Measurements from ENCODE around the gene JARID2. TPM values are rescaled to one million over a fixed set of nuclear protein-coding genes. Genes with fewer than 3 reads are reported as not detected.

JARID2 gene
- polyA plus RNA-seq, 1 of the 3 experiments (the other 2 are of a cell fraction), result 3.4 TPM

DNA sequence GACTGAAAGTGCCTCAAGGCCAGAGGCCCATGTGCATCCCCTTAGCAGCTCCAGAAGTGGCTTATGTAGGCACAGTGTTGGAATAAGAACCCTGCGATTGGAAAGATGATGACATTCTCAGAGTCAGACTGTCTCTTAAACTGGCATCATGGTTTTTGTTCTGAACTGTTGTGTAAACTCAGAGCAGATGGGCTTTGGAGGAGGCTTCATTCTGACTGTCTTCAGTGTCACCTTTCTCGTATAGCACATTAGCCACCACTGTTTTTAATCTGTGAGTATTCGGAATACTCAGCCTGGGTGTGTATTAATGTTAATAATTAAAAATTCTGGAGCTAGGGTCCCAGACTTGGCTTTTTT, 140.9 kb downstream of the JARID2 start:
- TF ChIP-seq RCOR1 (IDR thresholded peaks at IDR 0.05; ENCODE audit: low read length) (no peak), TEAD4 (IDR thresholded peaks at IDR 0.05; ENCODE audit: borderline replicate concordance, insufficient read depth) (no peak), SIN3A (IDR thresholded peaks at IDR 0.05; ENCODE audit: borderline replicate concordance, low read depth, low read length) (no peak), NFIC (IDR thresholded peaks at IDR 0.05; ENCODE audit: borderline replicate concordance) (no peak), MEF2A (IDR thresholded peaks at IDR 0.05; ENCODE audit: borderline replicate concordance, low read depth) (no peak), FOSL2 (IDR thresholded peaks at IDR 0.05; ENCODE audit: borderline replicate concordance, low read depth) (no peak), RXRA (IDR thresholded peaks at IDR 0.05; ENCODE audit: borderline replicate concordance, low read depth) (no peak)
- TF ChIP-seq, protein P1, sequence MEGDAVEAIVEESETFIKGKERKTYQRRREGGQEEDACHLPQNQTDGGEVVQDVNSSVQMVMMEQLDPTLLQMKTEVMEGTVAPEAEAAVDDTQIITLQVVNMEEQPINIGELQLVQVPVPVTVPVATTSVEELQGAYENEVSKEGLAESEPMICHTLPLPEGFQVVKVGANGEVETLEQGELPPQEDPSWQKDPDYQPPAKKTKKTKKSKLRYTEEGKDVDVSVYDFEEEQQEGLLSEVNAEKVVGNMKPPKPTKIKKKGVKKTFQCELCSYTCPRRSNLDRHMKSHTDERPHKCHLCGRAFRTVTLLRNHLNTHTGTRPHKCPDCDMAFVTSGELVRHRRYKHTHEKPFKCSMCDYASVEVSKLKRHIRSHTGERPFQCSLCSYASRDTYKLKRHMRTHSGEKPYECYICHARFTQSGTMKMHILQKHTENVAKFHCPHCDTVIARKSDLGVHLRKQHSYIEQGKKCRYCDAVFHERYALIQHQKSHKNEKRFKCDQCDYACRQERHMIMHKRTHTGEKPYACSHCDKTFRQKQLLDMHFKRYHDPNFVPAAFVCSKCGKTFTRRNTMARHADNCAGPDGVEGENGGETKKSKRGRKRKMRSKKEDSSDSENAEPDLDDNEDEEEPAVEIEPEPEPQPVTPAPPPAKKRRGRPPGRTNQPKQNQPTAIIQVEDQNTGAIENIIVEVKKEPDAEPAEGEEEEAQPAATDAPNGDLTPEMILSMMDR (IDR thresholded peaks at IDR 0.05), result no peak
- TF ChIP-seq, protein P2, sequence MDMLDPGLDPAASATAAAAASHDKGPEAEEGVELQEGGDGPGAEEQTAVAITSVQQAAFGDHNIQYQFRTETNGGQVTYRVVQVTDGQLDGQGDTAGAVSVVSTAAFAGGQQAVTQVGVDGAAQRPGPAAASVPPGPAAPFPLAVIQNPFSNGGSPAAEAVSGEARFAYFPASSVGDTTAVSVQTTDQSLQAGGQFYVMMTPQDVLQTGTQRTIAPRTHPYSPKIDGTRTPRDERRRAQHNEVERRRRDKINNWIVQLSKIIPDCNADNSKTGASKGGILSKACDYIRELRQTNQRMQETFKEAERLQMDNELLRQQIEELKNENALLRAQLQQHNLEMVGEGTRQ (IDR thresholded peaks at IDR 0.05; ENCODE audit: borderline replicate concordance, low read depth, low read length), result no peak
- no peak overlapping the region for H3K4me3 ChIP-seq (ENCODE audit: low read depth in 2 of 2, low read length in 1 of 2)
- DNase-seq, result no peak
- H3K9ac ChIP-seq, result no peak overlapping the region
- CTCF ChIA-PET, result interaction anchor here (1.3 kb wide), 1 partner anchor 58 kb away, joined by 3 read pairs; no protein-coding TSS in a partner anchor
- no peak overlapping the region for H3K27ac ChIP-seq (ENCODE audit: low read depth in 2 of 2, low read length in 1 of 2)
- no peaks in the 10 kb centered on the region for H3F3A ChIP-seq (replicated peaks; ENCODE audit: insufficient read depth)
- no peak overlapping the region for H3K4me2 ChIP-seq
- no peaks in the 10 kb centered on the region for H3K36me3 ChIP-seq (replicated peaks in 1 of 2; ENCODE audit: control insufficient read depth in 1 of 2, insufficient read depth in 2 of 2, low read length in 1 of 2)
- H3K9me2 ChIP-seq, result no peaks in the 10 kb centered on the region
- 0 out of 2 replicates have a peak, but pooled peaks cover 4% of the 10 kb centered on the region for H4K20me1 ChIP-seq (ENCODE audit: insufficient read depth)
- H3K27me3 ChIP-seq (ENCODE audit: insufficient read depth), result no peaks in the 10 kb centered on the region
- H3K9me3 ChIP-seq, result no peaks in the 10 kb centered on the region
- POLR2A ChIA-PET, result no interaction called here
- H3K4me1 ChIP-seq (ENCODE audit: control insufficient read depth in 1 of 2, insufficient read depth in 2 of 2, low read depth in 1 of 2, low read length in 1 of 2), result peaks cover 18 to 21% of the 10 kb centered on the region in 2 experiments; a peak in 2 of 4 replicates
- no peak overlapping the region for H2AFZ ChIP-seq (ENCODE audit: low read depth)
- WGBS (ENCODE audit: low lambda C conversion rate), result 95% methylated on average over 3 of the region's 3 CpGs
- H3K79me2 ChIP-seq (ENCODE audit: insufficient read depth), result 0 out of 2 replicates have a peak, but pooled peaks cover 3% of the 10 kb centered on the region

DNA sequence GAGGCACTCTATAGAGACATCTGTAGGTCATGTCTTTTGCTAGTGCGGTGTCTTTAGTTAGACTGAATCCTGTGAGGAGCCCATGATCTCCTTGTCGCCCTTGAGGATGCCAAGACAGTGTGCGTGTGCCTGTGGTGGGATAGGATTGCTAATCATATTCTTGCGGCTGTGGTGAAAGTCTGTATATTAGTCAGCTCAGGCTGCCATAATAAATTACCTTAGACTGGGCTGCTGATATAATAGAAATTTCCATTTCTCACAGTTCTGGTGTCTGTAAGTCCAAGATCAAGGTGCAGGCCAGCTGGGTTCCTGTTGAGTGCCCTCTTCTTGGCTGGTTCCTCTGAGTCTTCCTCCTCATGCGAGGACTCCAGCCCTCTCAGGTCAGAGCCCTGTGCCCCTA, 141.2 kb downstream of the JARID2 start:
- no peak overlapping the region for H3K4me2 ChIP-seq
- no peaks in the 10 kb centered on the region for H3K36me3 ChIP-seq (replicated peaks in 1 of 2; ENCODE audit: control insufficient read depth in 1 of 2, insufficient read depth in 2 of 2, low read length in 1 of 2)
- no peaks in the 10 kb centered on the region for H3K9me2 ChIP-seq
- H3K4me3 ChIP-seq (ENCODE audit: low read depth in 2 of 2, low read length in 1 of 2), result no peak overlapping the region
- TF ChIP-seq RAD21 (IDR thresholded peaks at IDR 0.05; ENCODE audit: low read length) (no peak), RXRA (IDR thresholded peaks at IDR 0.05; ENCODE audit: borderline replicate concordance, low read depth) (no peak), RFX5 (IDR thresholded peaks at IDR 0.05; ENCODE audit: low read length) (no peak), TCF12 (IDR thresholded peaks at IDR 0.05) (no peak), JUND (IDR thresholded peaks at IDR 0.05) (no peak), FOXM1 (IDR thresholded peaks at IDR 0.05; ENCODE audit: low read depth) (no peak), EP300 (IDR thresholded peaks at IDR 0.05; ENCODE audit: borderline replicate concordance in 1 of 2, low read depth in 1 of 2, low read length in 1 of 2) (no peak), EZH2phosphoT487 (IDR thresholded peaks at IDR 0.05; ENCODE audit: borderline replicate concordance, low read depth) (no peak), ELF1 (IDR thresholded peaks at IDR 0.05) (no peak), SIN3A (IDR thresholded peaks at IDR 0.05; ENCODE audit: borderline replicate concordance, low read depth, low read length) (no peak)
- TF ChIP-seq, protein P2 (IDR thresholded peaks at IDR 0.05; ENCODE audit: borderline replicate concordance, low read depth, low read length), result no peak
- TF ChIP-seq, protein P3, sequence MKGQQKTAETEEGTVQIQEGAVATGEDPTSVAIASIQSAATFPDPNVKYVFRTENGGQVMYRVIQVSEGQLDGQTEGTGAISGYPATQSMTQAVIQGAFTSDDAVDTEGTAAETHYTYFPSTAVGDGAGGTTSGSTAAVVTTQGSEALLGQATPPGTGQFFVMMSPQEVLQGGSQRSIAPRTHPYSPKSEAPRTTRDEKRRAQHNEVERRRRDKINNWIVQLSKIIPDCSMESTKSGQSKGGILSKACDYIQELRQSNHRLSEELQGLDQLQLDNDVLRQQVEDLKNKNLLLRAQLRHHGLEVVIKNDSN (IDR thresholded peaks at IDR 0.05; ENCODE audit: borderline replicate concordance, low read depth), result no peak
- TF ChIP-seq, protein P4, sequence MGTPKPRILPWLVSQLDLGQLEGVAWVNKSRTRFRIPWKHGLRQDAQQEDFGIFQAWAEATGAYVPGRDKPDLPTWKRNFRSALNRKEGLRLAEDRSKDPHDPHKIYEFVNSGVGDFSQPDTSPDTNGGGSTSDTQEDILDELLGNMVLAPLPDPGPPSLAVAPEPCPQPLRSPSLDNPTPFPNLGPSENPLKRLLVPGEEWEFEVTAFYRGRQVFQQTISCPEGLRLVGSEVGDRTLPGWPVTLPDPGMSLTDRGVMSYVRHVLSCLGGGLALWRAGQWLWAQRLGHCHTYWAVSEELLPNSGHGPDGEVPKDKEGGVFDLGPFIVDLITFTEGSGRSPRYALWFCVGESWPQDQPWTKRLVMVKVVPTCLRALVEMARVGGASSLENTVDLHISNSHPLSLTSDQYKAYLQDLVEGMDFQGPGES (IDR thresholded peaks at IDR 0.05; ENCODE audit: low read depth, low read length), result no peak
- TF ChIP-seq, protein P5, sequence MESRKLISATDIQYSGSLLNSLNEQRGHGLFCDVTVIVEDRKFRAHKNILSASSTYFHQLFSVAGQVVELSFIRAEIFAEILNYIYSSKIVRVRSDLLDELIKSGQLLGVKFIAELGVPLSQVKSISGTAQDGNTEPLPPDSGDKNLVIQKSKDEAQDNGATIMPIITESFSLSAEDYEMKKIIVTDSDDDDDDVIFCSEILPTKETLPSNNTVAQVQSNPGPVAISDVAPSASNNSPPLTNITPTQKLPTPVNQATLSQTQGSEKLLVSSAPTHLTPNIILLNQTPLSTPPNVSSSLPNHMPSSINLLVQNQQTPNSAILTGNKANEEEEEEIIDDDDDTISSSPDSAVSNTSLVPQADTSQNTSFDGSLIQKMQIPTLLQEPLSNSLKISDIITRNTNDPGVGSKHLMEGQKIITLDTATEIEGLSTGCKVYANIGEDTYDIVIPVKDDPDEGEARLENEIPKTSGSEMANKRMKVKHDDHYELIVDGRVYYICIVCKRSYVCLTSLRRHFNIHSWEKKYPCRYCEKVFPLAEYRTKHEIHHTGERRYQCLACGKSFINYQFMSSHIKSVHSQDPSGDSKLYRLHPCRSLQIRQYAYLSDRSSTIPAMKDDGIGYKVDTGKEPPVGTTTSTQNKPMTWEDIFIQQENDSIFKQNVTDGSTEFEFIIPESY (IDR thresholded peaks at IDR 0.05; ENCODE audit: borderline replicate concordance, low read depth), result no peak
- H3K79me2 ChIP-seq (ENCODE audit: insufficient read depth), result peaks cover 3% of the 10 kb centered on the region; the same call in 1 of the 2 replicates
- H4K20me1 ChIP-seq (ENCODE audit: insufficient read depth), result 0 out of 2 replicates have a peak, but pooled peaks cover 4% of the 10 kb centered on the region
- H3K27ac ChIP-seq (ENCODE audit: low read depth in 2 of 2, low read length in 1 of 2), result no peak overlapping the region
- WGBS (ENCODE audit: low lambda C conversion rate), result 91% methylated on average over 5 of the region's 5 CpGs
- no peak for DNase-seq
- no peaks in the 10 kb centered on the region for H3K27me3 ChIP-seq (ENCODE audit: insufficient read depth)
- H3K4me1 ChIP-seq (ENCODE audit: control insufficient read depth in 1 of 2, insufficient read depth in 2 of 2, low read depth in 1 of 2, low read length in 1 of 2), result peaks cover 18 to 21% of the 10 kb centered on the region in 2 experiments; a peak in 2 of 4 replicates
- no peaks in the 10 kb centered on the region for H3F3A ChIP-seq (replicated peaks; ENCODE audit: insufficient read depth)
- POLR2A ChIA-PET, result no interaction called here
- no peaks in the 10 kb centered on the region for H3K9me3 ChIP-seq
- no peak overlapping the region for H3K9ac ChIP-seq
- CTCF ChIA-PET, result interaction anchor here (1.1 to 4.8 kb wide), 3 partner anchors 56 to 1258 kb away, joined by 3 to 56 read pairs (median 3); no protein-coding TSS in a partner anchor
- no peak overlapping the region for H2AFZ ChIP-seq (ENCODE audit: low read depth)

Measured in SK-N-SH (cell line).